DMS79 treated with DMSO at 0.1 percent for 48 hours (cell line): ENCODE data around the gene ZMIZ1.

Experiments
- DNase-seq: peaks from one replicate; lab custom pipeline; 2025; lab: John Stamatoyannopoulos, UW

The ZMIZ1 gene

GRCh38 chr10:79286318-79286951 lies 217.7 kb downstream of the ZMIZ1 start:
- peak; percentile 0 for DNase-seq

- no peak for DNase-seq
Measured at GRCh38 chr10:79287973-79288723, 219.4 kb downstream of the ZMIZ1 start.

- no peak for DNase-seq
Measured at GRCh38 chr10:79289801-79290200, 221.0 kb downstream of the ZMIZ1 start.

- DNase-seq, result no peak
Measured at GRCh38 chr10:79292026-79292766, 223.4 kb downstream of the ZMIZ1 start.

GRCh38 chr10:79292891-79293746 lies 224.4 kb downstream of the ZMIZ1 start:
- DNase-seq, result no peak

GRCh38 chr10:79293841-79294581 lies 225.2 kb downstream of the ZMIZ1 start:
- DNase-seq, result no peak

GRCh38 chr10:79295563-79295962 lies 226.8 kb downstream of the ZMIZ1 start:
- DNase-seq, result no peak

GRCh38 chr10:79296431-79296830 lies 227.7 kb downstream of the ZMIZ1 start:
- DNase-seq, result no peak

GRCh38 chr10:79298403-79299244 lies 229.9 kb downstream of the ZMIZ1 start:
- no peak for DNase-seq

- no peak for DNase-seq
Measured at GRCh38 chr10:79299397-79300241, 230.9 kb downstream of the ZMIZ1 start.

- no peak for DNase-seq
Measured at GRCh38 chr10:79300711-79301110, 231.9 kb downstream of the ZMIZ1 start.

GRCh38 chr10:79301754-79302530 lies 233.2 kb downstream of the ZMIZ1 start:
- no peak for DNase-seq

GRCh38 chr10:79303631-79304478 lies 235.1 kb downstream of the ZMIZ1 start:
- DNase-seq, result no peak

GRCh38 chr10:79304479-79305087 lies 235.8 kb downstream of the ZMIZ1 start:
- DNase-seq, result no peak

GRCh38 chr10:79305515-79305914 lies 236.7 kb downstream of the ZMIZ1 start:
- DNase-seq, result no peak

- no peak for DNase-seq
Measured at GRCh38 chr10:79305988-79306387, 237.2 kb downstream of the ZMIZ1 start.

- no peak for DNase-seq
Measured at GRCh38 chr10:79306644-79307220, 238.0 kb downstream of the ZMIZ1 start.
